Medulla oblongata (tissue), 1 donor: ENCODE results near the gene CADM4.

Source experiments
- DNase-seq: peaks from one replicate; pipeline ENCODE4 v3.0.0-alpha.2; 2015; ENCODE audit errors: extremely low spot score

CADM4 gene

DNA sequence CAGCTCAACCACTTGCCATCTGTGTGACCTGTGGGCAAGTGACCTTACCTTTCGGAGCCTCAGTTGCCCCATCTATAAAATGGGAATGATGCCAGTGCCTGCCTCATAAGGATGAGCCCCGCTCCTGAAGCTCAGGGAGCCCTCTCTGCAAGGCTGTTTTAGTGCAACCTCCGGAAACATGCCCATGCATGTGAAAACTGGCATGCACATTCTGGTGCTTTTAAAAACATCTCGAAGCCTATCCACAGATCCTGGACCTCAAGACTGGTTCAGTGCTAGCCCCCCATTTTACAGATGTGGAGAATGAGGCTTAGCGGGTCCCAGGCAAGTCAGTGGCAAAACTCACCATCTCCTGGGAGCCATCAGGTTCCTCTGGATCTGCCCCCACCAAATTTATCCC is 5.6 kb downstream of the CADM4 start:
- no peak for DNase-seq

DNA sequence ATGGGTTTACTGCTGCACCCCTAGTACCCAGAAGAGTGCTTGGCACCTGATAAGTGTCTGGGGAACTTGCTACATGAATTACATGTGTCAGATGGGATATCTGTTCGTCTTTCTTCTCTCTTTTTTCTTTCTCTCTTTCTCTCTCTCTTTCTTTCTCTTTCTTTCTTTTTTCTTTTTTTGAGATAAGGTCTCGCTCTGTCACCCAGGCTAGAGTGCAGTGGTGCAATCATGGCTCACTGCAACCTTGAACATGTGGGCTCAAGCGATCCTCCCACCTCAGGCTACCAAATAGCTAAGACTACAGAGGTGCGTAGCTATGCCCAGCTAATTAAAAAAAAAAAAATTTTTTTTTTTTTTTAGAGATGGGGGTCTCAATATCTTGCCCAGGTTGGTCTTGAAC is 6.1 kb downstream of the CADM4 start:
- no peak for DNase-seq

DNA sequence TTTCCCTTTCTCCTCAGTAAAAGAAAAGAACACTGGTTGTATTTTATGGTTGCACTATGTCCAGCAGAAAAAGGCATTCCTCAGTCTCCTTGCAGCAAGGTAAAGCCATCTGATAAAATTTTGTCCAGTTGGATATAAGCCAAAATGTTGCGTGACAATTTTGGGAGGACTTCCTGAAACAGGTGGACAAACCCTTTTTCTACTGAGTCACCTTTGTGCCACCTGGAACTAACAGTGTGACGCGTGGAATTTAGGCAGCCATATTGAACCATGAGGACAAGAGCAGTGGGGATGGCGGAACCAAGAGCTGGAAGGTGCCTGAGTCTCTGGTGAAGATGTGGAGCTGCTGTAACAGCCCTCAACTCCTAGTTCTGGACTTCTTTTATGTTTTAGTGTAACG is 8.2 kb downstream of the CADM4 start:
- no peak for DNase-seq

DNA sequence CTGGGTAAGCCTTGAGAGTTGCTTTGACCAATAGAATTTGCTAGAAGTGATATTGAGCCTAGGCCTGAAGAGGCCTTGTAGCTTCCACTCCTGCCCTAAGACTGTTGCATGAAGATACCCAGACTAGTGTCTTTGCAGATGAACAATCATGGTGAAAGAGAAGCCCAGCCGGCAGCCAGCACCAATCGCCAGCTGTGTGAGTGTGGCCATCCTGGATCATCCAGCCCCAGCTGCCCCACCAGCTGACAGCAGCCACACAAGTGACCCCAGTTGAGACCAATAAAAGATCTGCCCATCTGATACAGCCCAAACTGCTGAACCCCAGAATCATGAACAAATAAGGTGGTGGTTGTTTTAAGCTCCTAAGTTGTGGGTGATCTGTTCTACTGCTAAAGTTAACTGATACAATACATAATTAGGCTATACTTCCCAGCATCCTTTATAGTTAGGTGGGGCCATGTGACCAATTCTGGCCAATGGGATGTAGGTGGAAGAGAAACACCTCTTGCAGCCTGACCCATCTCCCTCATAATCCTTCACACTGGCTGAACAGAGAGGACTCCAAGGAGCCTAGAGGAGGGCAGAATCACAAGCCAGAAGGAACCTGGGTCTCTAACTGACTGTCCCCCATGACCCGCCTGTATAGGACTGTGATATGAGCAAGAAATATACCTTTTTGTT is 10.9 kb downstream of the CADM4 start:
- no peak for DNase-seq

DNA sequence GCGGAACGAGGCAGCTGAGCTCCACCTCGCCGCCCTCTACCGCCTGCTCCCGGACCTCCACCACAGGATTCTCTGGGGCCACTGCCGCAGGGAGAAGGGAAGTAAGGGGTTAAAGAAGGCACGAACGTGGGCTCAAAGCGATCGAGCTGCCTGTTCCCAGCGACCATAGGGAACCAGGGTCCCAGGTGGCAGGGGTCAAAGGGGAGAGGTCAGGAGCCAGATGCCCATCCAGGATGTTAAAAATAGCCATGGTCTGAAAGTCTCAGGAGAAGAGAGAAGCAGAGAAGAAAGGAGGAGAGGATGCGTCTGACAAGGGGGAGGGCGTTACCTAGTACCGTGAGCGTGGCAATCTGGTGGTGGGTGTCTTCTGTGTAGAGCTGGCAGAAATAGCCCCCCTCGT is 12.8 kb downstream of the CADM4 start:
- DNase-seq = no peak

DNA sequence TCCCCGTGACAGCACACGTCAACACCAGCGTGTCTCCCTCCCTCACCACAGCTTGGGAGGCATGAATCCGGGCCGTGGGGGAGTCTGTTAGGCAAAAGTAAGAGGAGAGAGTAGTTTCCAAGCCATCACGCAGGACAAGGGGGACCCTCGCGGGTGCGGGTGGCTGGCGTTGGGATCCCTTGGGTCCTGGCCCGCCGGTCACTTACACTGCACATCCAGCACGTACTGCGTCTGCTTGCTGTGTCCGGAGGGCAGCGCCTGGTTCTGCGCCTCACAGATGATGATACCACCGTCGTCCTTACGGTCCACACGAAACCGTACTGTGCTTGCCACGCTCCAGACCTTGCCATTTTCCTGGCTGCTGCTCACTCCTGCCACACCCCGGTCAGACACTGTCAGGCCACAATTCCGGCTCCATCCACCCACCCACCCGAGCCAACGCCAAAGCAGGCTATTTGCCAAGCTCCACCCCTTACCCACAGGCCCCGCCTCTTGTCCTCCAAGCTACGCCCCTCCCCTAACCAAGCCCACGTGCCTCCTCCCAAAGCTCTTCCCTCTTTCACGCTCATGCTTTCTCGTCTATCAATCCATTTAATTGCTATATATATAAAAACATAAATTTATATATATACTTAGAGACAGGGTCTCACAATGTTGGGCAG is 13.6 kb downstream of the CADM4 start:
- no peak for DNase-seq

DNA sequence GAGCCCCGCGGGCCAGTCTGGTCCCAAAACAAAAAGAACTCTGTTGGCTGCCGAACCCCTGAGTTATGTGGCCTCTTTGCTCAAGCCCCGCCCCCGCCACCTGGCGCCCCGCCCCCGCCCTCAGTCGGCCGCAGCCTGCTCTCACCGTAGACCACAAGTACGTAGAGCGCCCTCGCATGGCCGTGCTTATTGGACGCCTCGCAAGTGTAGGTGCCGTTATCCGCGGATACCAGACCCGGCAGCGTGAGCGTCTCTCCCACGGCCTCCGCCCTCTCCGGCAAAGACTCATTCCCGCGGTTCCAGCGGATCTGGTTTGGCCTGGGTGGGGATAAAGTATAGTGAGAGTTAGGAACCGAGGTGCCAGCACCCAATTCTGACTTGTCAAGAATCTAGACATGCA is 14.7 kb downstream of the CADM4 start:
- no peak for DNase-seq

DNA sequence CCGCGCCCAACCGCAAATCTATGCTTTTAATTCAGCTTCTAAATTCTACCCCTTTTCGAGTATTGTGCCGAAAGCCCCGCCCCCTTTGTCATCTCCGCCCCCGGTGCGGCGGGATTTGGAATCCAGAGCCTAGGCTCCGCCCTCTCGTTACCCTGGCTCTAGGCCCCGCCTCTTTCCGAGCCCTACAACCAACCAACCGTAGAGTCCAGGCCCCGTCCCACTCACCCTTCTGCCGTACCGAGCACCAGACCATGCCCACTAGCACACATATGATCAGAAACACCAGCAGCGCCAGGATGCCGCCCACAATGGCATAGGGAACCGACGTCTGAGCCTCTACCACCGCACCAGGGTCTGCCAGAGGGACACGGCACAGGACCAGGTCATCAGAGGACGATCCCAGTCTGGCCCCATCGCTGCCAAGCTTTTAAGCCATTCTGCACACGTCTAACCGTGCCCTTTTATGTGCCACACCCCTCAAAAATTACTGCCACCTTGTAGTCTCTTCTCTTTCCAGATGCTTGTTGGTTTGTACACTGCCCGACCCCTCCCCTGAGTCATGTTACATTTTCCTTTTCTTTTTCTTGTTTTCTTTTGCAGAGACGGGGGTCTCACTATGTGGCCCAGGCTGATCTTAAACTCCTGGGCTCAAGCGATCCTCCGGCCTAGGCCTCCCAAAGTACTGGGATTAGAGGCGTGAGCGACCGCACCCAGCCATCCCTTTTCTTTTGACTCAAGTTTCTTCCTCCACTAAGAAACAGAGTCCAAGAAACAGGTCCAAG is 15.6 kb downstream of the CADM4 start:
- no peak for DNase-seq

DNA sequence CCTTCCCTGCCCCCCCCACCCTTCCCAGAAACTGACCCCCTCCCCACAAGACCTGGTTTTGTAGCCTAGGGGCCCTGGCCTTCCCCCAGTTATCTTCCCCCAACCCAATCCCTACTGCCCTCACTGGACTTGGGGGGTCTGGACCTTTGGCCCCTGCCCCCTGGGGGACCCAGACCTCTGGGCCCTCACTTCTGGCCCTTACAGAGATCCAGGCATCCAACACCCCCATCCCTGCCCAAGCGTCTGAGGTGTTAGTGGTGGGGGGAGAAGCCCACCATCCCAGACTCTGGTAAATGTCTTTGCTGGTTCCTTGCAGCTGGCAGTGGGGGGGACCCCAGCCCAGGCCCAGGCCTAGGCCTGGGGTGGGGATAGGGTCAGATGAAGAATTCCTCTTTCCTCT is 16.7 kb downstream of the CADM4 start:
- DNase-seq = no peak

DNA sequence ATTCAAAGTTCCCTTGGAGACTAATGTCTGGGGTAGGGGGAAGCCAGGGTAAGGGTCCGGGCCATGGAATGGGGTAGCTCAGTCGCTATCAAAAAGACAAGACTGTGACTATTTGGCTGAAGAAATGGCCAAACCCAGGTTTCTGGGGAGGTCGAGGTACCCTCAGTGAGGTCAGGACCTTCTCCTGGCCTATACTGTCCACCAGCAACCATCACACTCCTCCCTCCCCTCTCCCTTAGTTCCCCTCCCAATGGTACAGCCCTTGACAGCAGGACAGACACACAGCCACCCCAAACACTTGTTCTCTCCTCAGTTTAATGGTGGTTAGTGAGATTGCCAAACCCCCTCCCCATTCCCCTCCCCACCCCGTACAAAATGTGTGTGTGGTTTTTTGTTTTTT is 17.6 kb downstream of the CADM4 start:
- DNase-seq = no peak

DNA sequence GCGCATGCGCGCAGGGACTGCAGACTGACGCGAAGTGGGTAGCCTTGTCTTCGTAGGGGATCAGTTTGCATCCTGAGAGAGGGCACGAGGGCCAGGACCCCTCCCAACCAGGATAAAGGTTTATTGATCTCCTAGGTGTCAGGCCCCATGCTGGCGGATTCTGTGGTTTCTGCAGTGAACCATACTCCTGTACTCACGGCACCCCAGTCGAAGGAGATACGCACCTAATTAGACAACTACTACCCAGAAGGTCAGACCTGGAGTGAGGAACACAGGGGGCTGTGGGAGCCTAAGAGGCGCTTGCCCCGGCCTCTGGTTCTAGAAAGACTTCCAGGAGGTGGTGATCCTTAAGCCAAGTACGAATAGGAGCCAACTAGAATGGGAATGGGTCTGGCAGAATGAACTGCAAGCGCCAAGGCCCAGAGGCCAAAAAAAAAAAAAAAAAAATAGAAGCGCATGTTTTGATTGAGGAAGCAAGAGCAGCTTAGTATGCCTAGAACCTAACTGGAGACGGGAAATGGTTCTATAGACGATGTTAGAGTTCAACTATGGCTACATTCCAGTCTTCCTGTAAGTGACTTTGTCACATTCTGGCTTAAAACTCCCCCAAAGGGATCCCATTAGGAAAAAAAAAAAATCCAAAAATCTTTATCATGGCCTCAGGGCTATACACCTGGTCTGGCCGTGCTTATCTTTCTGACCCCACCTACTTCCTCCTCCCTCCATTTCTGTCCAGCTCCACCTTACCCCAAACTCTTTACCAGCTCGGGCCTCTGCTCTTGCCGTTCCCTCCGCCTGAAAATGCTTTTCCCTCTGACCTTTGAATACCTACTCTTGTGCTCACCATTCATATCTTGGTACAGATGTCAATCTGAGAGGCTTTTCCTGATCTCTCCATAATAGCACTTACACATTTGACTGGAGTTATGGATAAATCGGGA is 19.3 kb downstream of the CADM4 start:
- no peak for DNase-seq

DNA sequence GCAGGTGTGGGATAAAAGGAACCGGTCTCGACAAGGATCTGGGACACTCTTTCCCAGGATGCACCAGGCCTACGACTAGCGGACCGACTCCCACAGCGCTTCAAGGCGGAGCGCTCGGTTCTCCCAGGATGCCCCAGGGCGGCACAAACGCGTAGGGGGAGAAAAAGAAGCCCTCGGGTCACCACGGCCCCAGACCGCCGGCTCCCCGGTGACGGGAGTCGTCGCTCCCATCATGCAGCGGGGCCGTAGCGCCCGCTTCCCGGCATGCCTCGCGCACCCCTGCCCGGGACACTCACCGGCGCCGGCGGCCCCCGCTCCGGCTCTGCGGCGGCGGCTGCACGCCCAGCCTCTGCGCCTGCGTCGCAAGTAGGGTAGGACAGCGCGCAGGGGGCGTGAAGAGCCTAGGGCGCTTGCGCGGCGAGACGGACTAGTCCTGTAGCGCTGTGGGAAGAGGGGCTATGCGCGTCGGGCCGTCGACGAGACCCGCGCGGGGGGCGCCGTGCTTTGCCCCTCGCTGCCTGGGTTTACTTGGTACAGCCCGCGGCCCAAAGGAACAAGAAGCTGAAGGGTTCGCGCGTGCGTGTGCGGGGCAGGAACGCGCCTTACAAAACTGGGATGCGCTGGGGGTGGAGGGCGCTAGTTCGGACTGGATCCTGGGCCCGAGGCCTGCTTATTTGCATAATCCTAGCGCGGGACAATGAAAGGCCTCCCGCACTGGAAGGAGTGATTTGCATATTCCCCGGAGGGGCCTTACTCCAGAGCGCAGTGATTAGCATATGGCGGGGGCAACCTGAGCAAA is 20.2 kb downstream of the CADM4 start, which contains the start of gene ZNF428:
TSS of gene ZNF428 (minus strand) at position 368 of the 799 bp plus-strand sequence. CDS start 5,325 bp downstream, outside the sequence.
- peak; percentile 92 for DNase-seq

DNA sequence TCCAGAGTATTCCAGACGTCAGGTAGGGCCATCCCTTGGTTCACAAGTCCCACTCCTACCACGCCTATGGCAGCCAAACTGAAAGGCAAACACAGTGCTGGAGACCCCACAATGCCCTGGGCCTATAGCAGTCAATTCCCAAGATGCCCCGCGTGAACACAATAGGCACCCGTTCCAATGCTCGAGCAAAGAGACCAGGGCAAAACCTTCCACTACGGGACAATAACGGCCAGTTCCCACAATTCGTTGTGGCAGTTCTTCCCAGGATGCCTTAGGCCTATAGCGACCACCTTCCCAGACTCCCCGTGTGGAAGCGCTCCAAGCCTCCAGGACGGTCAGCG is 20.8 kb downstream of the CADM4 start:
- peak; percentile 71 for DNase-seq

DNA sequence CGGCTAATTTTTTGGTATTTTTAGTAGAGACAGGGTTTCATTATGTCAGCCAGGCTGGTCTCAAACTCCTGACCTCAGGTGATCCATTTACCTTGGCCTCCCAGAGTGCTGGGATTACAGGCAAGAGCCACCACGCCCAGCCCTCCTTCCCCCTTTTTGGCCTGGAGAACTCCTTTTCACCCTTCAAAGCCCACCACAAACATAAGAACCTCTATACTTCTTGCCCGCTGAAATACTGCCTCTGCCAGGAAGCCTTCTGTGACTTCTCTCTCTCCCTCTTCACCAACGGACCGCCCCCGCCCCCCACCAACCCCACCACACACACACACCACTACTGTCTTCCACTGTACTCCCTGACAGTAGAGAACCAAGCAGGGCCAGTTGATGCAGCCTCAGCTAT is 22.7 kb downstream of the CADM4 start:
- DNase-seq = no peak

DNA sequence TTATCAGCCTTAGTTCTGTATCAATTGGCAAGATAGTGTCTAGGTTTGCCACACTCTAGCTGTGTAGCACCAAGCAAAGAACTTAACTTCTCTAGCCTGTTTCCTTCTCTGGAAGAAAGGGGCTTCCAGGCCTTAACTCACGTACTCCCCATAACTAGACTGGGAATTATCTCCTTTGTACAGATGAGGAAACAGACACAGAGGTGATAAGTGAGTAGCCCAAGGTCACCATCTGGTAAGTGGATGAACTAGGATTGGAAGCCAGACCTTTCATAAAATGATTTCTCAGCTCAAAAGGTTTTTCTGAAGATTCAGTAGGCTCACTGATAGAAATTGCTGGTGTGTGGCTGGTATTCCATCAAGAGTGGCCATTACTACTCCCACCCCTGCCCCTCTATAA is 23.3 kb downstream of the CADM4 start:
- DNase-seq = no peak

DNA sequence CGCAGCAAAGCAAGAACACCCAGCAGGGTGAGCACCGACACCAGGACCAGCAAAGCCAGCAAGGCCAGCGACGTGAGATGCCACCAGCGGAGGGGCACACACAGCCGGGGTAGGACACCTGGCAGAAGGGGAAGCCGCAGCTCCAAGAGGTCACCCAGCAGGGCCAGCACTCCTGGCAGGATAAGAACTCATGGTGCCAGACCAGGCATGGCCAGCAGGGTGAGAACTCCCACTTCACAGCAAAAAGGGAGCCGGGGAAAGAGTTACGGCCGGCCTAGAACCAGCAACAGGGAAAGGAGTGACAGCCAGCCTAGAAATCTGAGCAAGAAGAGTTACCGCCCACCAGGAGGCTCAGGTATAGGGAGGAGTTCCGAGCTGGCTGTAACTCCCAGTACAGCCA is 27.3 kb downstream of the CADM4 start:
- no peak for DNase-seq

DNA sequence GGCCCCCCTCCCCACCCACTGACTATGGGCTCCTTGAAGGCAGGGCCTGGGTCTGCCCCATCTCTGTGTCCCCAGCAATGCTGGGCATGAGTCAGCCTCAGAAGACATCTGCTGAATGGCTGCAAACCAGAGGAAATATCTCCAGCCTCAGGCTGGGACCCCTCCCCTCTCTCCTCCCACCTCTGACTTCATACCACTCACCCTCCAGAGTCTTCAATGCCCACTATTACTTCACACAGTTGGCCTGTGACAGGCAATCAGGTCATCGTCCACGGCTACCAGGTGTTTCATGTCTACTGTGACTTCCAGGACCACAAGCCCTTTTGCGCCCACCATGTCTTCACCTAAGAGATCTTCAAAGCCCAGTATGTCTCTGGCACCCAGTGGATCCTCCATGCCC is 27.9 kb downstream of the CADM4 start, which contains the start of gene SRRM5:
TSS of gene SRRM5 (plus strand) at position 301 of the 400 bp plus-strand sequence. CDS start at position 335, 34 bp downstream.
- no peak for DNase-seq

DNA sequence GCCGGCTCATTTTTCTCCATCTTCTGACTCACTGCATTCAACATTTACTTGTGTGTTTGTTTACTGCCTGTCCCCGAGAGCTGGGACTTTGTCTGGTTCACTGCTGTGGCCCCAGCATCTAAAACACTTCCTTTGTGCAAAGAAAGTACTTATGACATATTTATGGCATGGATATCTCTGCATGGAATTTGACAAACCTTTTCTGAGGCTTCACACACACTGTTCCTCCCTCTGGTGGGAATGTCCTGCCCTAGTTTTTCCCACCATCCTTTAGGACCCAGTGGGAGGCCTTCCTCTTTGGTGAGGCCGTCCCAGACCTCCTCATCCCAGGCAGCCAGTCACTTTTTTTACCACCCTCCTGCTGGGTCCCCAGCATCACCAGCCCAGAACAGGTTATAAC is 29.2 kb downstream of the CADM4 start:
- no peak for DNase-seq

DNA sequence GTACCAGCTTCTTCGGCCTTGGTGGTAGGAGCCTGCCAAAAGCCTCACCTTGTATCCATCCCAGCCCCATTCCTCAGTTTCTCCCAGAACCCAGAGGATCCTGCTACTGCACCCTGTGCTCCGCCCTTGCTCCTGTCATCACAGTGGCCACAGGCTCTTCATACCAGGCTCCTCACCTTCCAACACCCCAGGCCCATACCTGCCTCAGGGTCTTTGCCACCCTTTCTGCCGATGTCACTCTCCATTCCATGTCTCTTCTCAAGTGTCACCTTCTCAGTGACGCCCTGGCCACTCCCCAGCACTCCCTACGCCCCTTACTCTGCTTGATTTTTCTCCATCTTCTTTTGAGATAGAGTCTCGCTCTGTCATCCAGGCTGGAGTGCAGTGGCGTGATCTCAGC is 29.8 kb downstream of the CADM4 start:
- DNase-seq = no peak

DNA sequence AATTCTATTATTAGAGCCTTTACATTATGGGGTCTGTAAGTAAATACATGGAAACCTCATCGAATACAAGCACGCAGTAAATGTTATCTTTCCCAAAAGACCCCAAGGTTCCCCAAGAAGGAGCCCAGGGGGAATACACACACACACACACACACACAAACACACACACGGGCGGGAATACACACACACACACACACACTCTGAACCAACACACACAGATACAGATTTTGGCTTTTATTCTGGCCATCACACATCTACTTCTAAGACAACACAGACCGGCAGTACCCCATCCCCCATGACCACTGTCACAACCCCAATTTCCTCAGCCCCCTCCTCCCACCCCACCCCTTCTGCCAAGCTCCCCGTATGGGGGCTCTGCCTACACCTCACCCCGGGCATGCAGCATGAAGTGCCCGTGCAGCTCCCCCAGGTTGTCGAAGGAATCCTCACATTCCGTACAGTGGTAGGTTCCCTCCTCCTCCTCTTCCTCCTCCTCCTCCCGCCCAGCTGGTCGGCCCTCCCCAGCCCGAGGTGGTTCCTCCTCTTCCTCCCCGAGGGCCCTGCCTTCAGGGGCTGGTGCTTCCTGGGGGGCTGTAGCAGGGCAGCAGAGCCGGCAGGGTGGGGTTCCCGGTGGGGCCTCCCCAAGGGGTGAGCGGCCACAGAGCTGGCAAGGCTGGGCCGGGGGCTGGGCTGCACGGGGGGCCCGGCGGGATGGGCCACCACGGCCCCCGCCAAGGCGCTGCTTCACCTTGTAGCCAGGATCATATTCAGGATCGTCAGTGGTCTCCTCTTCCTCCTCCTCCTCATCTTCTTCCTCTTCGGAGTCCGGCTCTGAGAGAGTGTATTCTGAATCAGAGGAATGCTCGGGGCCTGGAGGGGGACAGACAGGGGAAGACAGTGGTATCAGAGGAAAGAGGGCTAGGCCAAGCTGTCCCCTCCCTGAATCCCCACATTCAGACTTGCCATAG is 32.1 kb downstream of the CADM4 start:
- no peak for DNase-seq
